Caki2 (cell line): ENCODE results near the gene HKDC1. TPM values are rescaled to one million over a fixed set of nuclear protein-coding genes. Genes with fewer than 3 reads are reported as not detected.
A peak's percentile ranks its signal among the peaks of the same experiment; 100 is the strongest.
"Not testable (repeated sequence)": the region's sequence is repeated elsewhere in the genome, so short reads cannot be mapped to it uniquely, and the experiment has no call there.

ENCODE experiments used
- DNase-seq: peaks from one replicate; pipeline ENCODE4 v3.0.0-alpha.2; 2015; ENCODE audit warnings: low read depth
- in situ Hi-C: cut with HindIII; loops from 2 replicates; pipeline ENCODE4 v1.10.0; 2016; ENCODE audit warnings: low sequenced_read_pairs, low pct_unique_long_range_greater_than_20kb, mixed read lengths
- total RNA-seq: library from RNA; depleted of rRNA; stranded (reverse); fragments of >200 nt; shearing (Covaris generic); gene quantifications from 2 replicates; pipeline ENCODE4 v1.2.3, GENCODE V29; 2014; ENCODE audit warnings: low replicate concordance; rRNA removed

Gene HKDC1
- 52.3 and 68.0 TPM in 2 replicates for total RNA-seq

GRCh38 chr10:69220041-69220451 is at the start of gene HKDC1:
HKDC1 (plus strand) TSS chr10:69220332; CDS start chr10:69220436, 104 bp downstream.
- DNase-seq: peak; percentile 91
- in situ Hi-C loops: no loop called here

- no peak for DNase-seq
- in situ Hi-C loops: no loop called here
These were observed 47.7 kb upstream of the HKDC1 start for GRCh38 chr10:69172241-69172982.

- in situ Hi-C loops, DNase-seq: not testable (repeated sequence)
These were observed 44.8 kb upstream of the HKDC1 start for GRCh38 chr10:69175326-69175725.

- in situ Hi-C loops: no loop called here
- no peak for DNase-seq
These were observed 43.3 kb upstream of the HKDC1 start for GRCh38 chr10:69176823-69177222.

- in situ Hi-C loops: no loop called here
- DNase-seq: no peak
These were observed 40.9 kb upstream of the HKDC1 start for GRCh38 chr10:69179089-69179742.

- DNase-seq: peak; percentile 97
- in situ Hi-C loops: no loop called here
These were observed 40.2 kb upstream of the HKDC1 start, which contains the start of gene SUPV3L1 for GRCh38 chr10:69179743-69180524. SUPV3L1 (plus strand) TSS chr10:69180234; CDS start chr10:69180292, 58 bp downstream.

GRCh38 chr10:69180525-69181204 is 39.5 kb upstream of the HKDC1 start:
- no peak for DNase-seq
- in situ Hi-C loops: no loop called here

GRCh38 chr10:69181433-69181832 is 38.7 kb upstream of the HKDC1 start:
- in situ Hi-C loops: no loop called here

GRCh38 chr10:69182005-69182404 is 38.1 kb upstream of the HKDC1 start:
- in situ Hi-C loops: no loop called here
- DNase-seq: no peak

More at GRCh38 chr10:69181433-69181832, 38.7 kb upstream of the HKDC1 start:
- DNase-seq: no peak

GRCh38 chr10:69186524-69186923 is 33.6 kb upstream of the HKDC1 start:
- no peak for DNase-seq
- in situ Hi-C loops: no loop called here

- no peak for DNase-seq
- in situ Hi-C loops: no loop called here
These were observed 19.1 kb upstream of the HKDC1 start for GRCh38 chr10:69201045-69201444.

- in situ Hi-C loops: no loop called here
These were observed 17.8 kb upstream of the HKDC1 start for GRCh38 chr10:69202332-69202731.

GRCh38 chr10:69208761-69209160 is 11.4 kb upstream of the HKDC1 start:
- DNase-seq: no peak
- in situ Hi-C loops: no loop called here

More at GRCh38 chr10:69202332-69202731, 17.8 kb upstream of the HKDC1 start:
- no peak for DNase-seq

- in situ Hi-C loops: no loop called here
- no peak for DNase-seq
These were observed 10.2 kb upstream of the HKDC1 start for GRCh38 chr10:69209787-69210484.

- in situ Hi-C loops: no loop called here
- DNase-seq: no peak
These were observed 9.0 kb upstream of the HKDC1 start for GRCh38 chr10:69211104-69211503.

GRCh38 chr10:69211524-69211923 is 8.6 kb upstream of the HKDC1 start:
- in situ Hi-C loops: no loop called here
- DNase-seq: no peak

GRCh38 chr10:69213591-69214311 is 6.4 kb upstream of the HKDC1 start:
- DNase-seq: peak; percentile 62
- in situ Hi-C loops: no loop called here
